Measurements from ENCODE around the gene GCNA.
"Not testable (repeated sequence)": the region's sequence is repeated elsewhere in the genome, so short reads cannot be mapped to it uniquely, and the experiment has no call there.

Gene GCNA

GRCh38 chrX:71637253-71637618 lies 59.0 kb downstream of the GCNA start:
- in situ Hi-C loops (cut with MboI; ENCODE audit: low sequenced_read_pairs): no loop called here

GRCh38 chrX:71637848-71638247 lies 59.6 kb downstream of the GCNA start:
- in situ Hi-C loops (cut with MboI; ENCODE audit: low sequenced_read_pairs): no loop called here

GRCh38 chrX:71638409-71638808 lies 60.2 kb downstream of the GCNA start:
- in situ Hi-C loops (cut with MboI; ENCODE audit: low sequenced_read_pairs): no loop called here

GRCh38 chrX:71640002-71640401 lies 61.8 kb downstream of the GCNA start:
- in situ Hi-C loops (cut with MboI; ENCODE audit: low sequenced_read_pairs): no loop called here

GRCh38 chrX:71644406-71644805 lies 66.2 kb downstream of the GCNA start:
- in situ Hi-C loops (cut with MboI; ENCODE audit: low sequenced_read_pairs): not testable (repeated sequence)

- in situ Hi-C loops (cut with MboI; ENCODE audit: low sequenced_read_pairs): no loop called here
Observed at GRCh38 chrX:71650333-71650969, 72.2 kb downstream of the GCNA start.

- in situ Hi-C loops (cut with MboI; ENCODE audit: low sequenced_read_pairs): no loop called here
Observed at GRCh38 chrX:71652405-71652804, 74.2 kb downstream of the GCNA start.

- in situ Hi-C loops (cut with MboI; ENCODE audit: low sequenced_read_pairs): no loop called here
Observed at GRCh38 chrX:71653344-71653743, 75.1 kb downstream of the GCNA start.

GRCh38 chrX:71657267-71657666 lies 79.0 kb downstream of the GCNA start:
- in situ Hi-C loops (cut with MboI; ENCODE audit: low sequenced_read_pairs): no loop called here

- in situ Hi-C loops (cut with MboI; ENCODE audit: low sequenced_read_pairs): no loop called here
Observed at GRCh38 chrX:71659342-71659741, 81.1 kb downstream of the GCNA start.

GRCh38 chrX:71659959-71660358 lies 81.7 kb downstream of the GCNA start:
- in situ Hi-C loops (cut with MboI; ENCODE audit: low sequenced_read_pairs): no loop called here

- in situ Hi-C loops (cut with MboI; ENCODE audit: low sequenced_read_pairs): no loop called here
Observed at GRCh38 chrX:71660562-71661416, 82.6 kb downstream of the GCNA start.

- in situ Hi-C loops (cut with MboI; ENCODE audit: low sequenced_read_pairs): no loop called here
Observed at GRCh38 chrX:71661919-71662318, 83.7 kb downstream of the GCNA start.

GRCh38 chrX:71662654-71663053 lies 84.4 kb downstream of the GCNA start:
- in situ Hi-C loops (cut with MboI; ENCODE audit: low sequenced_read_pairs): not testable (repeated sequence)

Measured in hTERT RPE-1 (cell line).